ENCODE results near the gene MICAL2. TPM values are rescaled to one million over a fixed set of nuclear protein-coding genes. Genes with fewer than 3 reads are reported as not detected.

Gene MICAL2
- total RNA-seq, 1 experiment from 2014 or later, result 62.9 TPM

GRCh38 chr11:12270817-12271216, 160.4 kb downstream of the MICAL2 start:
- TF ChIP-seq EZH2phosphoT487 (IDR thresholded peaks at IDR 0.05; ENCODE audit: borderline replicate concordance, low read length) (no peak), EZH2 (IDR thresholded peaks at IDR 0.05; ENCODE audit: low read length, unreplicated experiment) (no peak), CTCF (conservative IDR thresholded peaks at IDR 0.05; ENCODE audit: low read depth, low read length) (no peak)
- BruUV-seq (replicated peaks), result no TSS peak
- no peak overlapping the region for H3K27ac ChIP-seq (ENCODE audit: low read length)
- DNase-seq, result no peak
- H3K36me3 ChIP-seq (ENCODE audit: low read depth, low read length), result no peaks in the 10 kb centered on the region
- no peak overlapping the region for H3K4me2 ChIP-seq (ENCODE audit: low read length)
- no peaks in the 10 kb centered on the region for H4K20me1 ChIP-seq (ENCODE audit: low read length)
- no peak overlapping the region for H2AFZ ChIP-seq (ENCODE audit: low read length)
- no peaks in the 10 kb centered on the region for H3K27me3 ChIP-seq (ENCODE audit: low read length)
- H3K9me3 ChIP-seq (ENCODE audit: low read length), result no peaks in the 10 kb centered on the region
- POLR2A ChIA-PET (ENCODE audit: unreplicated experiment), result no interaction called here
- no peaks in the 10 kb centered on the region for H3K79me2 ChIP-seq (ENCODE audit: low read length)
- CTCF ChIA-PET, result no interaction called here
- intact Hi-C loops (cut with micrococcal nuclease), result no loop called here
- ATAC-seq, result no peak
- H3K4me3 ChIP-seq (ENCODE audit: low read length), result no peak overlapping the region
- H3K9ac ChIP-seq (ENCODE audit: low read length), result no peak overlapping the region
- no peaks in the 10 kb centered on the region for H3K9me2 ChIP-seq (replicated peaks; ENCODE audit: low read length)
- no peaks in the 10 kb centered on the region for H3F3A ChIP-seq (ENCODE audit: low read length, unreplicated experiment)
- H3K4me1 ChIP-seq (ENCODE audit: insufficient read depth, low read length), result peaks cover 32% of the 10 kb centered on the region

- intact Hi-C loops (cut with micrococcal nuclease), result no loop called here
- ATAC-seq (no peak), DNase-seq (no peak)
- no peaks in the 10 kb centered on the region for H4K20me1 ChIP-seq (ENCODE audit: low read length)
- no peaks in the 10 kb centered on the region for H3K36me3 ChIP-seq (ENCODE audit: low read depth, low read length)
- H3K4me2 ChIP-seq (ENCODE audit: low read length), result no peak overlapping the region
- ChIA-PET POLR2A (ENCODE audit: unreplicated experiment) (no interaction called here), CTCF (no interaction called here)
- no peak for TF ChIP-seq EZH2phosphoT487 (IDR thresholded peaks at IDR 0.05; ENCODE audit: borderline replicate concordance, low read length)
- TF ChIP-seq EZH2 (IDR thresholded peaks at IDR 0.05; ENCODE audit: low read length, unreplicated experiment), result no peak
- TF ChIP-seq CTCF (conservative IDR thresholded peaks at IDR 0.05; ENCODE audit: low read depth, low read length), result no peak
- no TSS peak for BruUV-seq (replicated peaks)
- no peak overlapping the region for H2AFZ ChIP-seq (ENCODE audit: low read length)
- H3K9ac ChIP-seq (ENCODE audit: low read length), result no peak overlapping the region
- H3K27me3 ChIP-seq (ENCODE audit: low read length), result no peaks in the 10 kb centered on the region
- H3K4me1 ChIP-seq (ENCODE audit: insufficient read depth, low read length), result peaks cover 32% of the 10 kb centered on the region
- no peaks in the 10 kb centered on the region for H3K79me2 ChIP-seq (ENCODE audit: low read length)
- no peak overlapping the region for H3K27ac ChIP-seq (ENCODE audit: low read length)
- H3K9me3 ChIP-seq (ENCODE audit: low read length), result no peaks in the 10 kb centered on the region
- H3F3A ChIP-seq (ENCODE audit: low read length, unreplicated experiment), result no peaks in the 10 kb centered on the region
- H3K9me2 ChIP-seq (replicated peaks; ENCODE audit: low read length), result no peaks in the 10 kb centered on the region
- no peak overlapping the region for H3K4me3 ChIP-seq (ENCODE audit: low read length)
Measured at GRCh38 chr11:12271241-12271640, 160.9 kb downstream of the MICAL2 start.

- no peaks in the 10 kb centered on the region for H4K20me1 ChIP-seq (ENCODE audit: low read length)
- no peak for DNase-seq
- no peaks in the 10 kb centered on the region for H3K9me3 ChIP-seq (ENCODE audit: low read length)
- no peak for TF ChIP-seq CTCF (conservative IDR thresholded peaks at IDR 0.05; ENCODE audit: low read depth, low read length)
- no peak for TF ChIP-seq EZH2 (IDR thresholded peaks at IDR 0.05; ENCODE audit: low read length, unreplicated experiment)
- TF ChIP-seq EZH2phosphoT487 (IDR thresholded peaks at IDR 0.05; ENCODE audit: borderline replicate concordance, low read length), result no peak
- POLR2A ChIA-PET (ENCODE audit: unreplicated experiment), result no interaction called here
- H3F3A ChIP-seq (ENCODE audit: low read length, unreplicated experiment), result no peaks in the 10 kb centered on the region
- no peak overlapping the region for H3K4me2 ChIP-seq (ENCODE audit: low read length)
- no peak overlapping the region for H3K4me3 ChIP-seq (ENCODE audit: low read length)
- no peak overlapping the region for H3K27ac ChIP-seq (ENCODE audit: low read length)
- H3K9me2 ChIP-seq (replicated peaks; ENCODE audit: low read length), result no peaks in the 10 kb centered on the region
- CTCF ChIA-PET, result interaction anchor here (0.5 kb wide), 1 partner anchor 15 kb away, joined by 3 read pairs; no protein-coding TSS in a partner anchor
- no peak overlapping the region for H3K9ac ChIP-seq (ENCODE audit: low read length)
- peaks cover 32% of the 10 kb centered on the region for H3K4me1 ChIP-seq (ENCODE audit: insufficient read depth, low read length)
- H2AFZ ChIP-seq (ENCODE audit: low read length), result no peak overlapping the region
- no peaks in the 10 kb centered on the region for H3K36me3 ChIP-seq (ENCODE audit: low read depth, low read length)
- no peaks in the 10 kb centered on the region for H3K79me2 ChIP-seq (ENCODE audit: low read length)
- intact Hi-C loops (cut with micrococcal nuclease), result no loop called here
- no TSS peak for BruUV-seq (replicated peaks)
- H3K27me3 ChIP-seq (ENCODE audit: low read length), result no peaks in the 10 kb centered on the region
- no peak for ATAC-seq
Measured at GRCh38 chr11:12271826-12272366, 161.5 kb downstream of the MICAL2 start.

Data from PC-3 (cell line).